Stimulated activated CD8-positive, alpha-beta memory T cell treated with anti-CD3 and anti-CD28 coated beads, Interleukin-7, amount 100 ng/mL, for 4 hours (primary cell): Measurements from ENCODE around the gene KRTAP10-4.
"Not testable (repeated sequence)": the region's sequence is repeated elsewhere in the genome, so short reads cannot be mapped to it uniquely, and the experiment has no call there.

Experiments
- DNase-seq, 2 donors: peaks; one replicate each; pipeline ENCODE4 v3.0.0-alpha.2; 2020; ENCODE audit warnings: low read depth in 2 of 2

KRTAP10-4 gene

DNA sequence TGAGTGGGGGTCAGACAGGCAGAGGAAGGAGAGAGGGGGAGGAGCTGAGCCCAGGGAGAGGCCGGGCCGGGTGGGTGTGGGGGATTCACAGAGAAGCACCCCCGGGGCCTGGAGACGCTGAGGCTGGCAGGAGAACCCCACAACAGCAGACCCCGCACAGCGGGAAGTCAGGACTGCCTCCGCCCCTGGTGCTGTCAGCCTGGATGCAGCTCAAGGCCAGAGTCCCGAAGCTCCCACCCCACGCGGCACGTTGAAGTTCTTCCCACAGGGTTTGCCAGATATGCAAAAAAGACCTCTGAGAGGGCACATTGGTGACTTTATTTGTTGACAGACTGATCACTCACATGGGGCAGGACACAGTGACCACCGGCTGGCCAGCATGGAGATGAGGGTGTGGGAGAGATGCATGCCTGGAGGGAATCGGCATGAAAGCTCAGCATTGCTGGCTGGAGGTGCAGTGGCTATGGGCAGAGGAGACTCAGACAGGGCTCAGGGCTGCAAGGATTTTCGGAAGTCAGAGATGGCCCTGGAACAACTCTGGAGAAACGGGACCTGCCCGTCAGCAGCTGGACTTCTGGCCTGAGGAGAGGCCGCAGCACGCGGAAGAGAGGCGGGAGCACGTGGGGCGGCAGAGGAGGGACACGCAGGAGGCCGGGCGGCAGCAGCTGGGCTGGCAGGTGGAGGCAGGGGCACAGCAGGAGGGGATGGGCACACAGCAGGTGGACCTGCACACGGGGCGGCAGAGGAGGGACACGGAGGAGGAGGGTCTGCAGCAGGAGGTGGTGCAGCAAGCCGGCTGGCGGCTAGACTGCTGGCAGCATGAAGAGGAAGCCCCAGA, 15.8 kb upstream of the KRTAP10-4 start:
- DNase-seq = no peak

DNA sequence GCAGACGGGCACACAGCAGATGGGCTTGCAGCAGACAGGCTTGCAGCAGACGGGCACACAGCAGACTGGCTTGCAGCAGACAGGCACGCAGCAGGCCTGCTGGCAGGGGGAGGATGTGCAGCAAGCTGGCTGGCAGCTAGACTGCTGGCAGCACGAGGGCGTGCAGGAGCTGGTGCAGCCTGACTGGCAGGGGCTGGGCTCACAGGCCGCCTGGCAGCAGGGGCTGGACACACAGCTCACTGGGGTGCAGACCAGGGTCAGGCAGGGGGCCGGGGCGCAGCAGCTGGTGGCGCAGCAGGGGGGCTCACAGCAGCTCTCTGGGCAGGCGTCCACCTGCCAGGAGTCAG, 15.2 kb upstream of the KRTAP10-4 start:
- DNase-seq = not testable (repeated sequence)

DNA sequence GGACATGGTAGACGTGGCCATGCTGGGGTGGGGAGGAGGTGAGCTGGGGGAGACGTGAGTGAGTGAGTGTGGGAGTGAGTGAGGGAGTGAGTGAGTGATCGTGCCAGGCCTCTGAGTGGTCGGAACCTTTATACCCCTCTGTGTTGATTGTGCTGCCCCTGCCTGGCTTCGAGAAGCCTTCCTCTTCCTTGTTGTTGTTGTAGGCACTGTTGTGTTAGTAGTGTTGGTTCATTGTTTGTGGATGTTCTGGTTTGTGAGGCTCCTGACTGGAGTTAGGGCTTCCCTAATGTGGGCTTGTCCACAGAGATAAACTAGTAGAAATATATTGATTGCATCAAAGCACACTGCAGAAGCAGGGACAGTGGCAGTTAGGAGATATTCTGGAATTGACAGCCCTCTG, 14.8 kb upstream of the KRTAP10-4 start, which contains the start of gene KRTAP10-3:
Gene KRTAP10-3, minus strand, starts transcription at position 101 of the 400 bp plus-strand sequence. Its CDS starts 80 bp downstream, at position 21.
- no peak for DNase-seq

DNA sequence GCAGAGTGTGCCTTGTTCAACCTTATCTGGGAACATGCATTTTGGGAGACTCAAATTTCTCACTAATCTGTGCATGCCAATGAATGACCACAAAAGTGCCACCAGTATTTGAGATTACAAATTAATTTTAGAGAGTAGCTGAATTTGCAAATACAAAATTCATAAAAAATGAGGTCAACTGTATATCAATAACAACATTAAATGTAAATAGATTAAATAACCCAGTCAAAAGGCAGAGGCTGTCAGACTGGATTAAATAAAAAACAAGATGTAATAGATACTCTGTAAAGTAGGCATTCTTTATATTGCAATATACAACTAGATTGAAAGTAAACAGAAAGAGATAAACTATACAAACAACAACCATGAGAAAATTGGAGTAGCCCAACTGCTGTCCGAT, 9.4 kb upstream of the KRTAP10-4 start:
- no peak for DNase-seq

DNA sequence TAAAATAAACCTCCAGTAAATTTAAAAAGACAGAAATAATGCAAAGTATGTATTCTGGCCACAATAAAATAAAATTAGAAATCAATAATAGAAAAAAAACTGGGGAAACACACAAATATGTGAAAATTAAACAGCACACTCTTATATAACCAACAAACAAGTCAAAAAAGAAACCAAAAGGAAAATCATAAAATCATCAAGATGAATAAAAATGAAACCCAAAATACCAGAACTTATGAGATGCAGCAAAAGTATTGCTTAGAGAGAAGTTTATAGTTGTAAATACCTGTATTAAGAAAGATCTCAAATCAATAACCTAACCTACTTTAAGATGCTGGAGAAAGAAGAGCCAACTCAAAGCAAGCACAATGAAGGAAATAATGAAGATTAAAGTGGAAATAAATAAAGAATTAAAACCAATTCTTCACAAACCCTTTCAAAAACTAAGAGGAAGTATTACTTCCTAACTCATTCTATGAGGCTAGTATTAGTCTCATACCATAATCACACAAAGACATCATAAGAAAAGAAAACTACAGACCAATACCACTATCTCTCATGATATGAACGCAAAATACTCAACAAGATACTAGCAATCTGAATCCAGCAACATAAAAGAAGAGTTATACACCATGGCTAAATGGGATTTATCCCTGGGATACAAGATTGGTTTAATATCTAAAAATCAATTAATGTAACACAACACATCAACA, 8.5 kb upstream of the KRTAP10-4 start:
- no peak for DNase-seq

DNA sequence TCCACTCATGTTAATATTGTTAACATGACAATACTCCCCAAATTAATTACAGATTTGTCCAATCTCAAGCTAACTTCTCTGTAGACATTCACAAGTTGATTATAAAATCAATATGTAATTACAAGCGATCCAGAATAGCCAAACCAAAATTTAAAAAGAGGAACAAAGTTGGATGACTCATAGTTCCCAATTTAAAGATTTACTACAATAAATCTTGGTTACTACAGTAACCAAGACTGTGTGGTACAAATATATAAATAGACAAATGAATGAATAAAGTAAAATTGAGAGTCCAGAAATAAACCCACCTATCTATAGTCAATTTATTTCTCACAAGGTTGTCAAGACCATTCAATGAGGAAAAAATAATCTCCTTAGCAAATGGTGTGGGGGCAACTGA, 7.1 kb upstream of the KRTAP10-4 start:
- DNase-seq = no peak

DNA sequence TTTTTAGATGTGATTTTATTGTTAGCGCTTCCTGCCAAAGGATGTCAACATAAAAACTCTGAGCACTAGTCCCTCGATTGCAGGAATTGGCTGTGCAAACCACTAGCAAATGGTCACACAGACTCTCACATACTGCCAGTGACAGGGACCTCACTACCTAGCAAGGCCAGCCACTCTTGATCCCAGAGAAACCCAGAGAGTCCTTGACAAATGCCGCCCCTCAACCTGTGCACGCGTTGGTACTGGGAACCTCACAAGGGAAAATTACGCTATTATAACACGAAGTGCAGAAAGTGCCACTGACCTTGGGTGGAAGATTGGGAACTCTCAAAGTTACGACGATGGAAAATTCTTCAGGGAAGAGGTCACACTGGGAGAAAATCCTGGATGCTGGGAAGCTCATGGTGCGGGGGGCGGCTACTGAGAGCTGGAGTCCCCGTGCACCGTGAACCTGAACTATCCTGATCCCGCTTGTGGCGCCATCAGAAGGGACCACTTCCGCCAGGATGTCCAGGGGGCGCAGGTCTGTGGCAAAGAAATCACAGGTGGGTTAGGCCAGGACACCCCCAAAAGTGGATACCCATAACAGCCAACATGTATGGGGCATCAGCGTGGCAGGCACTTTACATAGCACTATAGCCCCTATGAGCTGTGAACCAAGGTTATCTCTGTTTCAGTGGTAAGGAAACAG, 5.9 kb upstream of the KRTAP10-4 start:
- DNase-seq = no peak

DNA sequence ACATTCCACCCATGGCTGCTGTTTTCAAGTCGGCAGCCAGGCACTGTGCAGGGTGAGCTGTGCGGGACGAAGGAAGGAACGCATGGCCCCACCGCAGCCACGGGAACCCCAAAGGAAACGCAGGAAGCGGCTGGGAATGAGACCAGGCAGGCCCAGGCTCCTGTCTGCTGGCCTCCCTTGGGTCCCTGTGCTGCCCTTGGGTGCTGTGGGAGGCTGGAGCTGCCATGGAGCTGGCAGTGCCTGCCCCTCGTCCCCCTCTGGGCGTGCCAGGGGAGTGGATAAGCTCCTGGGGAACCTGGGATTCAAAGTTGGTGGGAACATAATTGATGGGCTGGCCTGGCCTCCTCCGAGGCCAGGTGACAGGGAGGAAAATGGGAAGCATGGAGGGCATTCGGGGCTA, 5.3 kb upstream of the KRTAP10-4 start:
- no peak for DNase-seq

DNA sequence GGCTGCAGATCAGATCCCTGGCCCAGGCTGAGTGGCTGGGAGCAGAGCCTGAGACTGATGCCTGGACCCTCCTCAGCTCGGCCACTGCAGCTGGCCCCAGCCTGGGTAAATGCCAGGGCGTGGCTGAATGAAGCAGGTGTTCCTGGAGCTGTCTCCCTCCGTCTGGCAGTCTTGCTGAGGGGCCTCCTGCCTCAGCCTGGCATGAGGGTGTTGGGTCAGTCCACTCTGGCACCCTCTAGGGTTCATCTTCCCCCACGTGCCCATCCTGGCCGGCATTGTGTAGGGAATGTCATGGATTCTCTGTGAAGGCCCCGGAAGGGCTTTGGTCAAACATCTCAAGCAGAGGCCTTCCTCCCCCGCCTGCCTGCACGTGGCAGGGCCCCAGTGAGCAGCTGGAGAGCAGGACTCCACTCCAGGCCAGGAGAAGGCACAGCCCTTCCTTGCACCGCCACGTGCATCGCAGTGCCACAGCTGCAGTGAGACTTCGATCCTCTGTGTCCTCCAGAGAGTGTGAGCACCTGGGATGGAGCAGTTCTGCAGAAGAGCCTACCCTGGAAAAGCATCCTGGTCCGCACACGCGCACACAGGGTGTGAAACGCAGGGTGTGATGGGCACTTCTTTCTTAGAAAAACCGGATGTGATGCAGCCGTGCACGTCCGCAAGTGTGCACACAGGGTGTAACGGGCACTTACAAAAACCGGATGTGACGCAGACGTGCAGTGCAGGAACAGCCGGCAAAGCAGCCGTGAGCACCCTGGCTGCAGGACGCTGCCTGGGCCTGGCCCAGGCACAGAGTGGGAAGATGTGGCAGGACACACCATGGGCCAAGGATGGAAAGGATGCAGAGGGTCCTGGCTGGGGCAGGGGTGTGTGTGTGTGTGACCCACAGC, 4.6 kb upstream of the KRTAP10-4 start:
- no peak for DNase-seq

DNA sequence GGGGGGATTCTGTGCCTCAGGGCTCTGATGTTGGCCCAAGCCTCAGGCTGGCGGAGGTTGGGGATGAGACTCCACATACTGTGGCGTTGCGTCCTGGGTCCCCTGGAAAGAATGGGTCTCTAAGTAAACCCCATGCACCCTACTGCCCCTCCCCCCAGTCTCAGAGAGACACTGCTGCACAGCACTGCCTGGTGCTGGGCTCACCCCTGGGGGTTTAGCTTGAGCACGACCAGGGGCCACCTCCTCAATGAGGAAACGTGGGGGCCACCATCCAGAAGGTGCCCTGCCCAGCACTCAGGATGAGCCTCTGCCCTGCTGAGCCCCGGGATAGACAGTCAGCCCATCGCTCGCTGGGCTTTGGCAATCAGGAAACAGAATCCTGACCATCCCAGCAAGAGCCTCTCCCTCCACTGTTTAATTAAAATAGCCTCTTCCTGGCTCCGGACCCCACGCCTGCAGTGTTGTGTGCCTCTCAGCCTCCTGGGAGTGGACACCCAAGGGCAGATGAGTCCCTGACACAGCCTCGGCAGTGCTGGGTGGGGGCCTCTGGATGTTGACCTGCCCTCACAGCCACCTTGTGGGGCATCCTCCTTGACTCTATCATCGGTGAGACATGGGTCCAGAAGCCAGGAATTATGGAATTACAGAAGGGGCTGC, 3.5 kb upstream of the KRTAP10-4 start:
- DNase-seq = no peak

DNA sequence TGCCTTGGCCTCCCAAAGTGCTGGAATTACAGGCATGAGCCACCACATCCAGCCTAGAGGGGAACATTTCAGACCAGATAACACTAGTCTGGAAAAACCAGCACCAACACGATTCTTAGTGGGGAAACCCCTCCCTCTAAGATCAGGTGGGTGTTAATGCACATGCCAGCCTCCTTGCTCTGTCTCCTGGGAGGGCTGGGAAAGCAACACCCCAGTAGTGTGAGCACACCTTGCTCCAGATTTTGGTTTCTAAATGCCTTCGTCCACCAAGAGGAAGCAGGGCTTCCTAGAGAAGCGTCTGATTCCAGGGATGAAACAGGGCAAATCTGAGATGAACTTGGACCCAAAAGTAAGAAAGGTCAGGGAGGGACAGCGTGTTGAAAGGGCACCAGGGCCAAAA, 2.2 kb upstream of the KRTAP10-4 start:
- DNase-seq = no peak

DNA sequence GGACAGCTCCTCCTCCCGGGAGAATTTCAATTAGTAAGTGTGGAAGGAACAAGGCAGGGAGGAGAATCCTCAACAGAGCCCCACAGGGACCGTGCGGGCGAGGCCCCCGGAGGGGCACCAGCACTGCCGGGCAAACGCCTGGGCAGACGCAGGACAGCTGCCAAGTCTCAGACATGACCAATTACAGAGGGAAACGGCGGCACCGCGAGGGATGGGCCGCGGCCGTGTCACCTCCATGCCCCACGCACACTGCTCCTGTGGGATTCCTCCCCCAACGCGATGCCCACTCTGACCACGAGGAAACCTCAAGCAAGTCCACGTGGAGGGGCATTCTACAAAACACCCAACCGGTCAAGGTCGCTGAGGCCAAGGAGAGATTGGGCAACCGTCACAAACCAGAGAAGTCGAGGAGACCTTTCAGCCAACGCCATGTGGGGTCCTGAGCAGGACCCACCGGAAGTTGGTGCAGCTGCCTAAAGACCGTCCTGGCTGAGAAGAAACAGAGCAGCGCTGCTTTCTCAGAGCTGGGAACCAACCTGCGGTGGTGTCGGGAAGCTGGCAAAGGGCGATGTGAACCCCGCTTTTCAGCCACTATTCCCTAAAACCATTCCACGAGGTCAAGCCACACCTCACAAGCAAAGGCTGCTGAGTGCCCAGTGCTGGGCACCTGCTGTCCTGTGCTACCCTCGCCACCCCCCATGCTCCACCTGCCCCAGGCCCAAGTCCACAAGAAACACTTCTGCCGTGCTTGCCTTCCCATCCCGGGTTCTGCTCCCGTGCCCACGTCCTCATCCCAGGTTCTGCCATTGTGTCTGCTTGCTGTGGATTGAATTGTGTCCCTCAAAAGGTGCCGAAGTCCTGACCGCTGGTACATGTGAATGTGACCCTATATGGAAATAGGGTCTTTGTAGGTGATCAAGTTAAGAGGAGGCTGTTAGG, 1.4 kb upstream of the KRTAP10-4 start:
- no peak for DNase-seq

DNA sequence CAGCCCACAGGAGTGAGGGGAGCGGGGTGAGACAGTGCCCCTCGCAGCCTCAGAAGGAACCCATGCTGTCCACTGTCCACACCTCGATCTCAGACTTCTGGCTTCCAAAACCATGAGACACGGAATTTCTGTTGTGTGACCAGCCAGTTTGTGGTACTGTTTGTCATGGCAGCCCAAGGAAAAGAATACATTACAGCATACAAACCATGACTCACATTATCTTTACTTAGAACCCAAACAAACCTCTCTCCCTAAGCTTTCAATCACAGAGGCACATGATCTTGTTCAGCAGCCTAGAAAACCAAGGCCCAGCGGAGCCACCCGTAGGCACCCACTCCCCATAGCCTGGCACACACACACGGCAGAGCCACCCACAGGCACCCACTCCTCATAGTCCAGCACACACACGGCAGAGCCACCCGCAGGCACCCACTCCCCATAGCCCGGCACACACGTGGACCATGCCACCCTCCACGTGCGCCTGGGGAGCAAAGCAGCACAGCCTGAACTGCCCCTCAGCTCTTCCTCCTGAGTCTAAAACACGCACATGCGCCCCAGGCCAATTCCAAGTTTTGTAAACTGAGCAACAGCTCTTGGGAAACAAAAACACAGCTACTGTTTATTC, 458 bp upstream of the KRTAP10-4 start:
- no peak for DNase-seq

DNA sequence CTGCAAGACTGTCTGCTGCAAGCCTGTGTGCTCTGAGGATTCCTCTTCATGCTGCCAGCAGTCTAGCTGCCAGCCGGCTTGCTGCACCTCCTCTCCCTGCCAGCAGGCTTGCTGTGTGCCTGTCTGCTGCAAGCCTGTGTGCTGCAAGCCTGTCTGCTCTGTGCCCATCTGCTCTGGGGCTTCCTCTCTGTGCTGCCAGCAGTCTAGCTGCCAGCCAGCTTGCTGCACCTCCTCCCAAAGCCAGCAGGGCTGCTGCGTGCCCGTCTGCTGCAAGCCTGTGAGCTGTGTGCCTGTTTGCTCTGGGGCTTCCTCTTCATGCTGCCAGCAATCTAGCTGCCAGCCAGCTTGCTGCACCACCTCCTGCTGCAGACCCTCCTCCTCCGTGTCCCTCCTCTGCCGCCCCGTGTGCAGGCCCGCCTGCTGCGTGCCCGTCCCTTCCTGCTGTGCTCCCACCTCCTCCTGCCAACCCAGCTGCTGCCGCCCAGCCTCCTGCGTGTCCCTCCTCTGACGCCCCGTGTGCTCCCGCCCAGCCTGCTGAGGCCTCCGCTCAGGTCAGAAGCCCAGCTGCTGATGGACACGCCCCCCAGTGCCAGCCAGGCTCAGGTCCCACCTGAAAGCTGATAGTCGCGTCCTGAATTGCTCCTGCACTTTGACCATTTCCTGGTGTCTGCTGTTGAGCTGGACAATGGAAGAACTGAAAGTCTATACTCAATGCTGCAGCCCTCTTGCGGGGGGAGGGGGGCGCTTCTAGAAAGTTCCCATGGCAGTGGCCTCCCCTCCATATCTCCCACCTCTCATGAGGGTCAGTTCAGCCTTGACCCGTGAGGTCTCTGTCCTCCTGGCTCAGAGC, 1.2 kb downstream of the KRTAP10-4 start:
- no peak for DNase-seq

DNA sequence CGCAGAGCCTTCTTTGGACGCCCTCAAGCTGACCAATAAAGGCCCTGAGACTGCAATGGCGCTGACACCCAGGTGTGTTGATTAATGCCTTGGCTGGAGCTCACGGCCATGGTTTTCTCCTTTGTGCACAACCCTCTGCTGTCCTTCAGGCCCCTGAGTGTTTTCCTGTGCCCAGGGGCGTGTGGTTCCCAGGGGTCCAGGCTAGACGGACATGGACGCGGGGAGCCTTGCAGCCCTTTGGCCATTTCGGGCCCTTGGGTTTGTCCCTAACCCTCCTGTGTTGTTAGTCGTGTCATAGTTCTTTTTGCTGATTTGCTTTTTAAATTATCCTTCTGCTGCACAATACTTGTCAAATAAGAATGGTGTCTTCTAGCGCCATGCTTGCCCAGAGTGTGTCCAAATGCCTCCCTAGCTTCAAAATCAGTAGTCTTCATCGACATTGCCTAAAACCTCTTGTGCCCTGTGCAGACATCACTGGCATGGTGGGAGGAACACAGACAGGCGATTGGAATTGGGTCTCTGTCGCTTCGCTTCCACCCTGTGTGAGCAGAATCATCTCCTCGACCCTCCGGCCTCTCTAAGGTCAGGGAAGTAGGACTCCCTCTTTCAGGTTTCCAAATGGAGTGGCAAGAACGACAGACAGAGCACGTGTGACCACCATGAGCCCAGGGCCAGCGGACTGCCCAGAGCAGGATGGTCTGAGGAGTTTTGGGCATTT, 1.9 kb downstream of the KRTAP10-4 start:
- no peak for DNase-seq

DNA sequence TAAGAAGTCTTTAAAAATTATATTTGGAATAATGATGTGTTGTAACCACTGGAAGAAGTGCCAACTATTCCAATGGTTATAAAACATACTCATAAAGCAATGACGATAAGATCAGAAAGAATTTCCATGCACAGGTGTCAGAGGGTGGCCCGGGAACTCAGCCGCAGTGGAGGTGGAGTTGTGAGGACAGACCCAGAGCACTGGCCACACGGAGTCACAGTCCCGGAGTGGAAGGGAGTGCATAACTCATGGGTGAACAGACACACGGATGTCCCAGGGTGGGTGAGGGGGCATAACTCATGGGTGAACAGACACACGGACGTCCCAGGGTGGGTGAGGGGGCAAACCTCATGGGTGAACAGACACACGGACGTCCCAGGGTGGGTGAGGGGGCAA, 2.5 kb downstream of the KRTAP10-4 start:
- no peak for DNase-seq

DNA sequence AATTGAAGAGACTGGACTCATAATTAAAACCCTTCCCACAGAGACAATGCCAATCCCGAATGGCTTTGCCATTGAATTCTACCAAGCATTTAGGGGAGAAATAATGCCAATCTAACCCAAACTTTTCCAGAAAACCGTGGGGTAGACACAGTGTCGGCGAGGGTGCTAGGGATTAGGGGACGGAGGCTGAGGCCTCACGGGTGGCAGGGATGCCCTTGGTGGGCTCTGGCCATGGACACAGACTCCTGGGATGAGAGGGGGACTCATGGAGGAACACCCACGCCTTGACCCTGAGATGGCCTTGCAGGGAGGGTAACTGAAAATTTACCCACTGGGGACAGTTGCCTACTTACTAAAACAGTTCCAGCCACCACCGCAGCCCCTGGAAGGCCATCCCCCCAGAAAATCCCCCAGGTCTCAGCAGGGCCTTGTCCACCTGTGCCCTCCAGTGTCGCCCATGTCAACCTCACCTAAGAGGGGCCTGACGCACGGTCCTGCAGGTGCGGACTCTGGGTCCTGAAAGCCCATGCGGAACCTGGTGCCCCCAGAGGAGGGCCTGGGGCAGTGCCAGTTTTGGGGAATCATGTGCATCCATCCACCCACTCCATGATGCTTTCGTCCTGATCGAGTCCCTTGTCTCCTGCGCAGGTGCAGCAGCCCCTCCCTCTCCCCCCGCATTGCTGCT, 5.0 kb downstream of the KRTAP10-4 start:
- no peak for DNase-seq
